ENCODE measurements around the gene EPC2.
"Not testable (repeated sequence)": the region's sequence is repeated elsewhere in the genome, so short reads cannot be mapped to it uniquely, and the experiment has no call there.

The EPC2 gene

DNA sequence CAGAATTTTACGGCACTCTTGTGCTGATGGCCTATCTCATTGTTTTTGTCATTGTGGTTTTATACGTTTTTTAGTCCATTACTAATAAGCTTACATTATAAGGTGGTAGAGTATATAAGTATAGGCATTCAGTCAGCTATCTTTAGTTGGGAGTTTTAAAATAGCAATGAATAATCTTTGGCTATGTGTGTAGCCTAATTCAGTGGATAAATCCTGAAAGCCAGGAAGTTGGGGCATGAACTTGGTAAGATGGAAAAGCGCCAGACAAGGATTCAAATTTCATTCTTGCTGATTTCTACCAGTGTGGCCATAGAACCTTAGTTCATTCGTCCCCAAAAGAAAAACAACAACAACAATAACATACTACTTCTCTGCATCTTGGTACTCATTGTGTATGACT, 31.2 kb downstream of the EPC2 start:
- Histone ChIP-seq H3K4me3 (ENCODE audit: extremely low read depth, insufficient read depth, low read length, poor library complexity, severe bottlenecking) (no peak overlapping the region), H3K36me3 (ENCODE audit: control insufficient read depth, insufficient read depth, low read length) (no peaks in the 10 kb centered on the region), H3K4me1 (ENCODE audit: control insufficient read depth, insufficient read depth, low read length, poor library complexity, severe bottlenecking) (peaks cover 9% of the 10 kb centered on the region), H3K9me3 (ENCODE audit: control insufficient read depth, low read length) (no peaks in the 10 kb centered on the region), H3K27ac (ENCODE audit: low read depth, low read length, severe bottlenecking) (no peak overlapping the region)
- WGBS, 2 experiments (ENCODE audit: insufficient coverage in 2 of 2) = 33% methylated on average over 1 of the region's 4 CpGs; no CpG with 5 or more reads in 1 of the 2 experiments

DNA sequence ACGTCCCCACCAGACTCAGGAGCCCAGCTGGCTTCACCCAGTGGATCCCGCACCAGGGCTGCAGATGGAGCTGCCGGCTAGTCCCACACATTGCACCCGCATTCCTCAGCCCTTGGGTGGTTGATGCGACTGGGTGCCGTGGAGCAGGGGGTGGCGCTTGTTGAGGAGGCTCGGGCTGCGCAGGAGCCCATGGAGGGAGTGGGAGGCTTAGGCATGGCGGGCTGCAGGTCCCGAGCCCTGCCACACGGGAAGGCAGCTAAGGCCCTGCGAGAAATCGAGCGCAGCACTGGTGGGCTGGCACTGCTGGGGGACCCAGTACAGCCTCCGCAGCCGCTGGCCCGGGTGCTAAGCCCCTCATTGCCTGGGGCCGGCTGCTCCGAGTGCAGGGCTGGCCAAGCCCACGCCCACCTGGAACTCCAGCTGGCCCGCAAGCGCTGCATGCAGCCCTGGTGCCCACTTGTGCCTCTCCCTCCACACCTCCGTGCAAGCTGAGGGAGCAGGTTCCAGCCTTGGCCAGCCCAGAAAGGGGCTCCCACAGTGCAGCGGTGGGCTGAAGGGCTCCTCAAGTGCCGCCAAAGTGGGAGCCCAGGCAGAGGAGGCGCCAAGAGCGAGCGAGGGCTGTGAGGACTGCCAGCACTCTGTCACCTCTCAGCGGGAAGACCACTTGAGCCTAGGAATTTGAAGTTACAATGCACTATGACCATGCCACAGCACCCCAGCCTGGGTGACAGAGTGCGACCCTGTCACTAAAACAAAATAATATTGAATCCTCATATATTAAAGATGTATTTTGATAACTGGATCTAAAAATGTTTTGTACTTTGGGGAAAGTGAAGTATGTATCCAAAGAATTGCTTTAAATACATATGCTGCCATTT, 34.0 kb downstream of the EPC2 start:
- not testable (repeated sequence) for H3K9me3 ChIP-seq (ENCODE audit: control insufficient read depth, low read length); H3K27ac ChIP-seq (ENCODE audit: low read depth, low read length, severe bottlenecking)
- WGBS, 2 experiments (ENCODE audit: insufficient coverage in 2 of 2) = 90 to 93% methylated on average over 21 of the region's 31 CpGs

DNA sequence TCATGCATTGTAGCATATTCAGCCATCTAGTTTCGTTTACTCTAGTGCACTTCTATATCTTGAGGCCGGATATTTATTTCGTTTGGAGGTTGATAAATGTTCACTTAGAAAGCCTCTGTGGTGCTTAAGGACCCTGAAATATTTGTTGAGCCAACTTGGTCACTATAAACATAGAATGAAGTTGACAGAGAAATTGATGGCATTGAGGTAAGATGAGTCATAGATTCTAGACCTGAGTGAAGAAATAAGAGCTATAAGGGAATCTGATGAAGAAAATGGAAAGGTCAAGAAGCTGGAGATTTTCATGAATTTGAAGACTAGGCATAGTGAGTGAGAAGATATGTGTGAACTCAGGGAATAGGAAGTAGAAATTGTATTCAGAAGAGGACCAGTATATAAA, 35.9 kb downstream of the EPC2 start:
- Histone ChIP-seq H3K9me3 (ENCODE audit: control insufficient read depth, low read length) (no peaks in the 10 kb centered on the region), H3K4me3 (ENCODE audit: extremely low read depth, insufficient read depth, low read length, poor library complexity, severe bottlenecking) (no peak overlapping the region), H3K36me3 (ENCODE audit: control insufficient read depth, insufficient read depth, low read length) (peaks cover 4% of the 10 kb centered on the region), H3K27ac (ENCODE audit: low read depth, low read length, severe bottlenecking) (no peak overlapping the region), H3K4me1 (ENCODE audit: control insufficient read depth, insufficient read depth, low read length, poor library complexity, severe bottlenecking) (no peaks in the 10 kb centered on the region)
- WGBS, 2 experiments (ENCODE audit: insufficient coverage in 2 of 2) = 90% methylated on average over 3 of the region's 3 CpGs; no CpG with 5 or more reads in 1 of the 2 experiments

More for the DNA sequence above, 34.0 kb downstream of the EPC2 start:
- not testable (repeated sequence) for H3K4me3 ChIP-seq (ENCODE audit: extremely low read depth, insufficient read depth, low read length, poor library complexity, severe bottlenecking); H3K36me3 ChIP-seq (ENCODE audit: control insufficient read depth, insufficient read depth, low read length); H3K4me1 ChIP-seq (ENCODE audit: control insufficient read depth, insufficient read depth, low read length, poor library complexity, severe bottlenecking)

DNA sequence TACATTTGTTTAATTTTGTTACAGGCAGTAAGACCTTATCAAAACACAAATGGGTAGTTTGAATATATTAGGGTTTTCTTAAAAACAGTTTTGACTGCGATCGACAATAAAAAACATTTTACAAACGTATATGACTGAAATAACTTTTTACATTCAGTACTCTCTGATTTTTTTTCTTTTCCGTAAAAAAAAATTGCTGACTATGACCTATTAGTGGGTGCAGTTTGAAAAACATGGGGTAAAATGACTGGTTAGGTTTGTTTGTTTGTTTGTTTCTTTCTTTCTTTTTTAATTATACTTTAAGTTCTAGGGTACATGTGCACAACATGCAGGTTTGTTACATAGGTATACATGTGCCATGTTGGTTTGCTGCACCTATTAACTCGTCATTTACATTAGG, 36.9 kb downstream of the EPC2 start:
- Histone ChIP-seq H3K4me1 (ENCODE audit: control insufficient read depth, insufficient read depth, low read length, poor library complexity, severe bottlenecking) (no peaks in the 10 kb centered on the region), H3K9me3 (ENCODE audit: control insufficient read depth, low read length) (no peaks in the 10 kb centered on the region)
- no CpG with 5 or more reads among the region's 5 CpGs for WGBS, 2 experiments (ENCODE audit: insufficient coverage in 2 of 2)

DNA sequence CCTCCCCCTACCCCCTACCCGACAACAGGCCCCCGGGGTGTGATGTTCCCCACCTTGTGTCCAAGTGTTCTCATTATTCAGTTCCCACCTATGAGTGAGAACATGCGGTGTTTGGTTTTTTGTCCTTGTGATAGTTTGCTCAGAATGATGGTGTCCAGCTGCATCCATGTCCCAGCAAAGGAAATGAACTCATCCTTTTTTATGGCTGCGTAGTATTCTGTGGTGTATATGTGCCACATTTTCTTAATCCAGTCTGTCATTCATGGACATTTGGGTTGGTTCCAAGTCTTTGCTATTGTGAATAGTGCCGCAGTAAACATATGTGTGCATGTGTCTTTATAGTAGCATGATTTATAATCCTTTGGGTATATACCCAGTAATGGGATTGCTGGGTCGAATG, 37.3 kb downstream of the EPC2 start:
- H3K4me1 ChIP-seq (ENCODE audit: control insufficient read depth, insufficient read depth, low read length, poor library complexity, severe bottlenecking); H3K27ac ChIP-seq (ENCODE audit: low read depth, low read length, severe bottlenecking); H3K36me3 ChIP-seq (ENCODE audit: control insufficient read depth, insufficient read depth, low read length); H3K9me3 ChIP-seq (ENCODE audit: control insufficient read depth, low read length); H3K4me3 ChIP-seq (ENCODE audit: extremely low read depth, insufficient read depth, low read length, poor library complexity, severe bottlenecking): not testable (repeated sequence)
- 93 to 100% methylated on average over 2 to 3 of the region's 6 CpGs for WGBS, 2 experiments (ENCODE audit: insufficient coverage in 2 of 2)

More for the DNA sequence above, 36.9 kb downstream of the EPC2 start:
- peaks cover 4% of the 10 kb centered on the region for H3K36me3 ChIP-seq (ENCODE audit: control insufficient read depth, insufficient read depth, low read length)
- H3K4me3 ChIP-seq (ENCODE audit: extremely low read depth, insufficient read depth, low read length, poor library complexity, severe bottlenecking) = no peak overlapping the region
- H3K27ac ChIP-seq (ENCODE audit: low read depth, low read length, severe bottlenecking) = no peak overlapping the region

GRCh38 chr2:148684507-148684906, 40.0 kb downstream of the EPC2 start:
- H3K36me3 ChIP-seq (ENCODE audit: control insufficient read depth, insufficient read depth, low read length) = peaks cover 4% of the 10 kb centered on the region
- H3K4me3 ChIP-seq (ENCODE audit: extremely low read depth, insufficient read depth, low read length, poor library complexity, severe bottlenecking) = no peak overlapping the region
- peaks cover 4% of the 10 kb centered on the region for H3K9me3 ChIP-seq (ENCODE audit: control insufficient read depth, low read length)
- H3K27ac ChIP-seq (ENCODE audit: low read depth, low read length, severe bottlenecking) = no peak overlapping the region
- WGBS, 2 experiments (ENCODE audit: insufficient coverage in 2 of 2) = 88 to 100% methylated on average over 3 to 6 of the region's 6 CpGs
- H3K4me1 ChIP-seq (ENCODE audit: control insufficient read depth, insufficient read depth, low read length, poor library complexity, severe bottlenecking) = no peaks in the 10 kb centered on the region

- Histone ChIP-seq H3K9me3 (ENCODE audit: control insufficient read depth, low read length) (peaks cover 4% of the 10 kb centered on the region), H3K36me3 (ENCODE audit: control insufficient read depth, insufficient read depth, low read length) (peaks cover 21% of the 10 kb centered on the region)
- 100% methylated on average over 1 to 2 of the region's 3 CpGs for WGBS, 2 experiments (ENCODE audit: insufficient coverage in 2 of 2)
These were observed 43.0 kb downstream of the EPC2 start for GRCh38 chr2:148687543-148687942.

GRCh38 chr2:148688011-148688410, 43.5 kb downstream of the EPC2 start:
- H3K4me3 ChIP-seq (ENCODE audit: extremely low read depth, insufficient read depth, low read length, poor library complexity, severe bottlenecking); H3K4me1 ChIP-seq (ENCODE audit: control insufficient read depth, insufficient read depth, low read length, poor library complexity, severe bottlenecking); H3K27ac ChIP-seq (ENCODE audit: low read depth, low read length, severe bottlenecking); H3K9me3 ChIP-seq (ENCODE audit: control insufficient read depth, low read length): not testable (repeated sequence)
- H3K36me3 ChIP-seq (ENCODE audit: control insufficient read depth, insufficient read depth, low read length) = peaks cover 21% of the 10 kb centered on the region

More at GRCh38 chr2:148687543-148687942, 43.0 kb downstream of the EPC2 start:
- H3K4me1 ChIP-seq (ENCODE audit: control insufficient read depth, insufficient read depth, low read length, poor library complexity, severe bottlenecking) = no peaks in the 10 kb centered on the region
- H3K27ac ChIP-seq (ENCODE audit: low read depth, low read length, severe bottlenecking) = no peak overlapping the region
- H3K4me3 ChIP-seq (ENCODE audit: extremely low read depth, insufficient read depth, low read length, poor library complexity, severe bottlenecking) = no peak overlapping the region

- Histone ChIP-seq H3K36me3 (ENCODE audit: control insufficient read depth, insufficient read depth, low read length) (peaks cover 37% of the 10 kb centered on the region), H3K4me3 (ENCODE audit: extremely low read depth, insufficient read depth, low read length, poor library complexity, severe bottlenecking) (no peak overlapping the region), H3K27ac (ENCODE audit: low read depth, low read length, severe bottlenecking) (no peak overlapping the region), H3K9me3 (ENCODE audit: control insufficient read depth, low read length) (peaks cover 10% of the 10 kb centered on the region), H3K4me1 (ENCODE audit: control insufficient read depth, insufficient read depth, low read length, poor library complexity, severe bottlenecking) (no peaks in the 10 kb centered on the region)
- WGBS, 2 experiments (ENCODE audit: insufficient coverage in 2 of 2) = 100% methylated on average over 1 of the region's 2 CpGs; no CpG with 5 or more reads in 1 of the 2 experiments
These were observed 52.4 kb downstream of the EPC2 start for GRCh38 chr2:148696985-148697384.

GRCh38 chr2:148699830-148700229, 55.3 kb downstream of the EPC2 start:
- H3K36me3 ChIP-seq (ENCODE audit: control insufficient read depth, insufficient read depth, low read length) = peaks cover 32% of the 10 kb centered on the region
- 92 to 100% methylated on average over 2 of the region's 4 CpGs for WGBS, 2 experiments (ENCODE audit: insufficient coverage in 2 of 2)
- peaks cover 13% of the 10 kb centered on the region for H3K9me3 ChIP-seq (ENCODE audit: control insufficient read depth, low read length)
- H3K4me1 ChIP-seq (ENCODE audit: control insufficient read depth, insufficient read depth, low read length, poor library complexity, severe bottlenecking) = no peaks in the 10 kb centered on the region
- H3K4me3 ChIP-seq (ENCODE audit: extremely low read depth, insufficient read depth, low read length, poor library complexity, severe bottlenecking) = no peak overlapping the region
- H3K27ac ChIP-seq (ENCODE audit: low read depth, low read length, severe bottlenecking) = no peak overlapping the region

DNA sequence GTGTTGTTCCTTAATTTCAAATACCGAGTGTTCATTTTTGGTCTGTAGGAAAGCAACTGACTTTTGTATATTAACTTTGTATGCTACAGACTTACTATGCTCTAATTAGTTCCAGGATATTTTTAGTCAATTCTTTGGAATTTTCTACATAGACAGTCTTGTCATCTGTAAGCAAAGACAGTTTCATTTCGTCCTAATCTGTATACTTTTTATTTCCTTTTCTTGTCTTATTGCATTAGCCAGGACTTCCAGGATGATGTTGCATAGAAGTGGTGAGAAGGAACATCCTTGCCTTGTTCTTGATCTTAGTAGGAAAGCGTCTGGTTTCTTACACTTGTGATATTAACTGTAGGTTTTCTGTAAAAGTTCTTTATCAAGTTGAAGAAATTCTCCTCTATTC, 56.5 kb downstream of the EPC2 start:
- Histone ChIP-seq H3K4me3 (ENCODE audit: extremely low read depth, insufficient read depth, low read length, poor library complexity, severe bottlenecking) (no peak overlapping the region), H3K4me1 (ENCODE audit: control insufficient read depth, insufficient read depth, low read length, poor library complexity, severe bottlenecking) (no peaks in the 10 kb centered on the region), H3K9me3 (ENCODE audit: control insufficient read depth, low read length) (peaks cover 13% of the 10 kb centered on the region), H3K27ac (ENCODE audit: low read depth, low read length, severe bottlenecking) (no peak overlapping the region), H3K36me3 (ENCODE audit: control insufficient read depth, insufficient read depth, low read length) (peaks cover 32% of the 10 kb centered on the region)
- no CpG with 5 or more reads among the region's 3 CpGs for WGBS, 2 experiments (ENCODE audit: insufficient coverage in 2 of 2)

All from mesodermal cell (in vitro differentiated cells).